Measurements from ENCODE around the gene FBL. TPM values are rescaled to one million over a fixed set of nuclear protein-coding genes. Genes with fewer than 3 reads are reported as not detected.

Gene FBL
- total RNA-seq, 4 donors from 2014 or later, result 167 to 224 (median 174) TPM

GRCh38 chr19:39826311-39826945, 19.8 kb downstream of the FBL start:
- no peak for DNase-seq (ENCODE audit: low spot score in 2 of 2)
- intact Hi-C loops (cut with DNase I; ENCODE audit: low total_unique reads), result no loop called here
- 90 to 93% methylated on average over 29 to 34 of the region's 35 CpGs for WGBS, 2 donors
- TF ChIP-seq POLR2A (IDR thresholded peaks at IDR 0.05), result no peak
- no peak overlapping the region for H3K4me3 ChIP-seq (ENCODE audit: low read depth, poor library complexity, severe bottlenecking)

- WGBS, 2 donors, result 86 to 87% methylated on average over 17 of the region's 17 CpGs
- intact Hi-C loops (cut with DNase I; ENCODE audit: low total_unique reads), result no loop called here
- no peak for TF ChIP-seq CTCF (IDR thresholded peaks at IDR 0.05)
- TF ChIP-seq POLR2A (IDR thresholded peaks at IDR 0.05), result no peak
- no peak for DNase-seq (ENCODE audit: low spot score in 2 of 2)
- H3K4me3 ChIP-seq (ENCODE audit: low read depth, poor library complexity, severe bottlenecking), result no peak overlapping the region
These were observed 20.6 kb downstream of the FBL start for GRCh38 chr19:39825531-39826076.

GRCh38 chr19:39825093-39825463, 21.1 kb downstream of the FBL start:
- intact Hi-C loops (cut with DNase I; ENCODE audit: low total_unique reads), result no loop called here
- H3K4me3 ChIP-seq (ENCODE audit: low read depth, poor library complexity, severe bottlenecking), result no peak overlapping the region
- WGBS, 2 donors, result 72 to 77% methylated on average over 10 to 11 of the region's 11 CpGs
- TF ChIP-seq CTCF (IDR thresholded peaks at IDR 0.05), result no peak
- no peak for TF ChIP-seq POLR2A (IDR thresholded peaks at IDR 0.05)
- no peak for DNase-seq (ENCODE audit: low spot score in 2 of 2)

GRCh38 chr19:39824143-39825092, 21.8 kb downstream of the FBL start:
- TF ChIP-seq POLR2A (IDR thresholded peaks at IDR 0.05) (no peak), CTCF (IDR thresholded peaks at IDR 0.05) (no peak)
- peak; percentile 93 to 97 for DNase-seq (ENCODE audit: low spot score in 2 of 2)
- WGBS, 2 donors, result 5 to 8% methylated on average over 34 to 43 of the region's 47 CpGs
- intact Hi-C loops (cut with DNase I; ENCODE audit: low total_unique reads), result loop anchor here (5.0 kb wide), 1 partner anchor 927 kb away; the partner anchor contains the start of genes NFKBIB and SIRT2
- H3K4me3 ChIP-seq (ENCODE audit: low read depth, poor library complexity, severe bottlenecking), result peak overlapping the region; percentile 45

GRCh38 chr19:39823686-39824085, 22.5 kb downstream of the FBL start:
- 17 to 18% methylated on average over 7 of the region's 7 CpGs for WGBS, 2 donors
- intact Hi-C loops (cut with DNase I; ENCODE audit: low total_unique reads), result loop anchor here (5.0 kb wide), 1 partner anchor 926 kb away; the partner anchor contains the start of genes NFKBIB and SIRT2
- H3K4me3 ChIP-seq (ENCODE audit: low read depth, poor library complexity, severe bottlenecking), result no peak overlapping the region
- TF ChIP-seq CTCF (IDR thresholded peaks at IDR 0.05) (no peak), POLR2A (IDR thresholded peaks at IDR 0.05) (no peak)
- no peak for DNase-seq (ENCODE audit: low spot score in 2 of 2)

- H3K4me3 ChIP-seq (ENCODE audit: low read depth, poor library complexity, severe bottlenecking), result no peak overlapping the region
- intact Hi-C loops (cut with DNase I; ENCODE audit: low total_unique reads), result loop anchor here (5.0 kb wide), 1 partner anchor 923 kb away; the partner anchor contains the start of genes NFKBIB and SIRT2
- DNase-seq (ENCODE audit: low spot score in 2 of 2), result peak in 1 of 2 donors; percentile 42
- TF ChIP-seq POLR2A (IDR thresholded peaks at IDR 0.05) (no peak), CTCF (IDR thresholded peaks at IDR 0.05) (no peak)
- 91 to 92% methylated on average over 6 of the region's 6 CpGs for WGBS, 2 donors
These were observed 25.5 kb downstream of the FBL start for GRCh38 chr19:39820696-39821095.
